ENCODE data around the gene SBNO2.

Gene SBNO2

GRCh38 chr19:1159864-1160595 is 14.0 kb downstream of the SBNO2 start (continued):
- TF ChIP-seq ZNF565 (CRISPR knock-in tag; conservative IDR thresholded peaks at IDR 0.05; ENCODE audit: low read depth): no peak

- TF ChIP-seq POU6F1 (CRISPR knock-in tag; IDR thresholded peaks at IDR 0.05; ENCODE audit: borderline replicate concordance, low read depth) (no peak), TSHZ2 (CRISPR knock-in tag; IDR thresholded peaks at IDR 0.05) (no peak), ESRRG (CRISPR knock-in tag; IDR thresholded peaks at IDR 0.05) (no peak), PPARA (CRISPR knock-in tag; IDR thresholded peaks at IDR 0.05; ENCODE audit: borderline replicate concordance) (no peak), CSRNP3 (CRISPR knock-in tag; IDR thresholded peaks at IDR 0.05) (no peak), PATZ1 (CRISPR knock-in tag; IDR thresholded peaks at IDR 0.05; ENCODE audit: borderline replicate concordance) (no peak), ZNF70 (CRISPR knock-in tag; IDR thresholded peaks at IDR 0.05) (no peak), CSDC2 (CRISPR knock-in tag; IDR thresholded peaks at IDR 0.05) (no peak), BACH2 (CRISPR knock-in tag; IDR thresholded peaks at IDR 0.05; ENCODE audit: borderline replicate concordance) (no peak), RARB (CRISPR knock-in tag; IDR thresholded peaks at IDR 0.05) (no peak), ISL1 (CRISPR knock-in tag; IDR thresholded peaks at IDR 0.05) (no peak), GLIS3 (CRISPR knock-in tag; IDR thresholded peaks at IDR 0.05) (no peak), ARNTL (CRISPR knock-in tag; IDR thresholded peaks at IDR 0.05; ENCODE audit: borderline replicate concordance, low read depth) (no peak), OSR1 (CRISPR knock-in tag; IDR thresholded peaks at IDR 0.05) (no peak), CREB5 (CRISPR knock-in tag; IDR thresholded peaks at IDR 0.05; ENCODE audit: low read depth) (no peak), ZNF8 (CRISPR knock-in tag; IDR thresholded peaks at IDR 0.05) (no peak), ZFP30 (CRISPR knock-in tag; IDR thresholded peaks at IDR 0.05) (no peak), ZC3H10 (CRISPR knock-in tag; IDR thresholded peaks at IDR 0.05) (no peak), ZNF565 (CRISPR knock-in tag; conservative IDR thresholded peaks at IDR 0.05; ENCODE audit: low read depth) (no peak), TCF4 (CRISPR knock-in tag; IDR thresholded peaks at IDR 0.05; ENCODE audit: borderline replicate concordance) (no peak)
- ATAC-seq: no peak
Measured at GRCh38 chr19:1158885-1159448, 15.1 kb downstream of the SBNO2 start.
